Kidney capillary endothelial cell (primary cell): Measurements from ENCODE around the gene PCDH9.
"Not testable (repeated sequence)": the region's sequence is repeated elsewhere in the genome, so short reads cannot be mapped to it uniquely, and the experiment has no call there.

Source experiments
- DNase-seq: peaks from one replicate; pipeline ENCODE4 v3.0.0-alpha.2; 2018; ENCODE audit warnings: low spot score

Gene PCDH9

DNA sequence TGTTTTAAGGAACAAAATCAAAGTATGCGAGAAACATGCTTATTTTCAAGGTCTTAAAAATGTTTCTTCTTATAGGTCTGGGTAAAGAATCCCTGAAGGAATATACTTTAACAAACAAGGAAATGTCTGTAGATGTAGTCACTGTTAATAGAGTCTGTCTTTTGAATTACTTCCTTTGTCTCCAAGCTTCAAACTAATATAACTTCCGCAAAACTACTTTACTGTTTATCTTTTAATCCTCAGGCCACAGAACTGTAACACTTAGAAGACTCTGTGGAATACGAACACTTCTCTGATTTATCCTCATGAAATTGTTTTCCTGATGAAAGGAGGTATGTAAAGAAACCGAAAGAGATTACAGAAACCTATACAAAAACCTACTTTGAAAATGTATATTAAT, 316.0 kb downstream of the PCDH9 start:
- peak; percentile 42 for DNase-seq

DNA sequence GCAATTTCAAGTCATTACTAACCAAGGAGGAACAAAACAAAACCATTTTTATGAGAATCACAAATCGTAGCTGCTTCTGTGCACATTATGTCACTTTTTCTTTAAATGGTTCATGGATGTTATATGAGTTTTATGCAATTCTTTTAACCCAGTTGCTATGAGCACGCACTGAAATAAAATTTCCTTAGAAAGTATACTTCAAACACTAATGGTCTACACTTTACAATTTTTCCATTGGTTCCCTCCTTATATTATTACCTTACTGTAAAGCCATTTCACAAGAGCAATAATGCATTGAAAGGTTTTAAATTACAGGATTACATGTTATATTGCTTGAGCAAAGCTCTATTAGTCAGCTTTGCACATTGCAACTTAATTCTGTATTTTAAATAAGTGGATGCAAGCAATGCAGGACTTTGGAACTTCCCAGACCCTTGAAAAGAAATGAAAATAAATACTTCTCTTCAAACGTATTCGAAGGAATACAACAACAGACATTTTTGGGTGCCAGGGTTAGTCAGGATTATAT, 318.7 kb downstream of the PCDH9 start:
- DNase-seq: no peak

GRCh38 chr13:66899955-66900354, 330.2 kb downstream of the PCDH9 start:
- no peak for DNase-seq

GRCh38 chr13:66896933-66897332, 333.2 kb downstream of the PCDH9 start:
- DNase-seq: no peak

DNA sequence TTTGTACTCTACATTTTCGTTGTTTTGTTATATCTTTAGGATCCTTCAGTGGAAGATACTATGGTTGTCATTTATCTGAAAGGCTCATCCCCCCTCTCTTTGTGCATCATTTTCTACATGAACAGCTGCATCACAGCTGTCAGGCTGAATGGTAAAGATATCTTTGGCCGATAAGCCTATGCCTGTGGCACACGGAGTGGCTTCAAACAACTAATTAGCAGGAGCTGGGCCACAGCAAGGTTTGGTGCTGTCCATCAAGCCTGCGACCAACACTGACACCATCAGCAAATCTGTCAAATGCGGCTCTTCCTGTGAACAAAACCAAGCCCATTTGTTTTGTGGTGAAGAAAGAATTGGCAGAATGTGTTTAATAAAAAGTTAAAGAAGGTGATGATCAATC, 334.4 kb downstream of the PCDH9 start:
- no peak for DNase-seq

DNA sequence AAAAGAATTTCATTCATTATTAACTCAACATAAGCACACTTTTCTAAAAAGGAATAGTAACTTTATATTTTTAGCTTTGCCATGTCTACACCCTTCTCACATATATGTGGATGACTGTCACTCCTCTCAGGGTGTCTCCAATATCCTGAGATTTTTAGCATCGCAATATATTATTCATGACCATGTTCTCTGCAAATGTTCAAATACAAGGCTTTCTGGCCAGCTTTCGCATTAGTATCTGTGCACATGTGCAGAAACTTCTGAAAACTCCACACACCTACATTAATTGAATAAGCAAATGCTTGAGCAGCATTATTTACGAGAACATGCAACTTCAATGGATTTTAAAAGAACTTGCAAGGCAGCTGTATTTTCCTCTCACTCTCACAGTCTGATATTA, 334.8 kb downstream of the PCDH9 start:
- no peak for DNase-seq

DNA sequence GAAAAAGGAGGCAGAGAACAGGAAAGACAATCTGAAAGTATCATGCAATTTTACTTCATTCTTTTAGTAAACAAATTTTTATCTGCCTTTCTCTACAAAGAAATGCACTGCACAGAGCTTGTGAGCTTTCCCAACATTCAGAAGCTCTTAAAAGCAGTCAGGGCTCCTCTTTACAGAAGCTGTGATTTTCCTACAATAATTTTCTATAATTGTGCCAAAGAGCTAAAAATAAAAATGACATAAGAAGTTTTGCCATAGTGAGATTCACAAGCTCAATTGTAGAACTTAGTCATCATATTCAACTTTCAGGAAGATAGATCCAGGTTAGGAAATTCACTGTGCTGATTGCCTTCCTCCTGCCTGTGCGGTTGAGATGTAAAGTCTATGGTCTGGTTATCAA, 341.4 kb downstream of the PCDH9 start:
- DNase-seq: peak; percentile 3

DNA sequence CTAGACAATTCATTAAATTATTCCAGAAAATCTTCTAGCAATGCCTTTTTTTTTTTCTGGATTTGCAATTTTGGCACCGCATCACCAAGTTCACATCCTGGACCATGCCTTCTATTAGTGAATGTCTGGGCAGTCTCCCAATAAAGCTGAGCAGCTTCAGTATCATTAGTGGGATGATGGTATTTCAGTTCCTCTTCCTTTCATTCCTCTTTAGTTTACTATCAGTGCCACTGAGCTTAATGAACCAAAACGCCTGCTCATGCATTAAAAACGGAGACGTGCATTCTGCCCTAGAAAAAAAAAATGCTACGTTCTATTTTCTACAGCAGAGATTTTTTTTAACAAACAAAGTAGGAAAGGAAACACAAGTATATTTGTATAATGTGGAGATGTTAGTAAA, 343.0 kb downstream of the PCDH9 start:
- no peak for DNase-seq

GRCh38 chr13:66886264-66886663, 343.9 kb downstream of the PCDH9 start:
- no peak for DNase-seq

- DNase-seq: not testable (repeated sequence)
Observed at GRCh38 chr13:66881170-66881569, 349.0 kb downstream of the PCDH9 start.

GRCh38 chr13:66879988-66880387, 350.1 kb downstream of the PCDH9 start:
- no peak for DNase-seq

- no peak for DNase-seq
Observed at GRCh38 chr13:66875264-66875663, 354.9 kb downstream of the PCDH9 start.

DNA sequence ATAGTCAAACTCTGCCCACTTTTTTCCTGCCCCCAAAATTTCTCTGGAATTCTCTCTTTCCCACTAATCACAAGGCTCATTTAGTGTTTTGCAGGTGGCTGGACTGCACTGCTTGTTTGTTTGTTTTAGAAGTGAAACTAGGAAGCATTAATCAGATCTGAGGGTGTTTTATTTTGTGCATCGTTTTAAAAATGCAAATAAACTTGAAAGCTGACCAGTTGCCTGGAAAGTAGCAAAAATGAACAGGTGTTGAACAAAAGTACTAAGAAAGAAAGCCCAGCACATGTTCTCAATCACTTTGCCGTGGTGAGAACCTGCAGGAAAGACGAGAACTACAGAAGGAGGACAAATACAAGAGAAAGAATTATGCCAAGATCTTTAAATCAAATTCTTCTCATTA, 365.5 kb downstream of the PCDH9 start:
- no peak for DNase-seq

GRCh38 chr13:66860878-66861417, 369.2 kb downstream of the PCDH9 start:
- DNase-seq: no peak

DNA sequence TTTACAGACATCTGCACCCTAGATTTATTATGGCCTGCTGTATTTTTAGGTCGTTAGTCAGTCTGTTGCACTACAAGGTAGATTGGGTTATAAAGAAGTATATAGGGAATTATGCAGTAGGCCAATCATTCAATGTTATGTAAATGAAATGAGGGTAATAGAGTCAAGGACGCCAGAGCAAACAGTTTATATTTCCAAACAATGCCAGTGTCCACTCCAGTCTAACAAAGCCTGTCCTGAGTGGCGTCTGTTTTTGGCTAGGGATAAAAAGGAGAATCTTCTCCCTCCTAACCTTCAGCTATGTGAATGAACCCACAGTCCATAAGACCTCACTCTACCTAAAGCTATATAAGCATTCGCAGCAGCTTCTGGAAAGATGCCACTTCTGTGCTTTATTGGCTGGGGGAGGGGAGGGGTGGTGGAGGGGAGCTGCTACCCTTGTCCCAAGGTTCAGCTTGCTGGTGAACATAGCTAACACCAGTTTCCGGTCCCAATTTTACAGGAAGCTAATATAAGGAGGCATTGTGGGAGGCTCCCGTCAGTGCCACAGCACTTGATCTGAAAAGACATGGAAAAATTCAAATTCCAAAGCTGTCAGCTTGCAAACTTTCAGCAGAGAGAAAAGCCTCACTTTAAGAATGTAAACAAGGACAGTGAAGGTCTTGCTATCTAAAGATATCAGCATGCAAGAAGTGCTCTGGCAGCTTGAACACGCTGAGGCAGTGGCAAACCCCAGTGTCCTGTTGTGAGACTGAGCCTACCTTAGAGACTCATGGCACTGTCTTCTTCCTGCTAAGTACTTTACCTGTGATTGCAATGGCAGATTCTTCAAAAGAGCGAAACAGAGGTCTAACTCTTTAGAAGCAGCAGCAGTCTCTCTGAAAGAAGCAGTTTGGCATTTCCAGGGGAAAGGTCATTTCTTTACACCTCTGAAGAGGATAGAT, 369.9 kb downstream of the PCDH9 start:
- no peak for DNase-seq

DNA sequence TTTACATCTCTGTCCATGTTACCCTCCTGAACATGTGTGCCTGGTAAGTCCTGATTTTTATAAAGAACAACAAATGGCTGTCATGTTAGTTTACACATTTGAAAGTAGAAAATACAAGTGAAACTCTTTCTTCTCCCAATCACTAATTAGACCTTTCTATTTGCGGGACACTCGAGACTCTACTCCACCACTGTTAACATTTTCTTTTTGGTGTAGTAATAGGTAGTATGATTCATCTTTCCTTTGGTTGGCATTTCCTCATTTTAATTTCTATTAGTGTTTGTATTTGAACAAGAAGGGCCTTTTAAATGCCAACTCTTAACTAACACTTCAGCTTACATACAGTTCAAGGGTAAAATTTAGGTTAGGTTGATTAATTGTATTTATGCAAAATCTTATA, 371.1 kb downstream of the PCDH9 start:
- DNase-seq: no peak

GRCh38 chr13:66858163-66858562, 372.0 kb downstream of the PCDH9 start:
- no peak for DNase-seq

DNA sequence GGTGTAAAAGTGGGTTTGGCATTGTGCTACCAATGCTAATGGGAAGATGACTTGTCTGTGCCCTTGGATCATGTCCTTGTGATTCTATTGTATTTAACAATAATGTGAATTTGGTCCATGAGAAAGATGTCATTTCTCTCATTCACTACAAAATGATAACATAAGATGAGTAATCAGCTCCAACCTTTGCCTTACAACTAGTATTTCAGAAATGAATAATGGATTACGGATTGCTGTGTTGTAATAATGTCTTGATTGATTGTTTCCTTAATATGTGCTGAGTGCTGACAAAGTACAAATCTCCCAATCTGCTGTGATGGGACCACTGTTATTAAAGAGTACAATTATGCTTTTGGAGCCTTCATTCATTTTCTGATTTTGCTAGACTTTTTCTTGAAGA, 375.0 kb downstream of the PCDH9 start:
- DNase-seq: no peak

GRCh38 chr13:66853564-66853963, 376.6 kb downstream of the PCDH9 start:
- DNase-seq: no peak

GRCh38 chr13:66849706-66850105, 380.4 kb downstream of the PCDH9 start:
- DNase-seq: no peak

GRCh38 chr13:66847541-66847940, 382.6 kb downstream of the PCDH9 start:
- DNase-seq: no peak

DNA sequence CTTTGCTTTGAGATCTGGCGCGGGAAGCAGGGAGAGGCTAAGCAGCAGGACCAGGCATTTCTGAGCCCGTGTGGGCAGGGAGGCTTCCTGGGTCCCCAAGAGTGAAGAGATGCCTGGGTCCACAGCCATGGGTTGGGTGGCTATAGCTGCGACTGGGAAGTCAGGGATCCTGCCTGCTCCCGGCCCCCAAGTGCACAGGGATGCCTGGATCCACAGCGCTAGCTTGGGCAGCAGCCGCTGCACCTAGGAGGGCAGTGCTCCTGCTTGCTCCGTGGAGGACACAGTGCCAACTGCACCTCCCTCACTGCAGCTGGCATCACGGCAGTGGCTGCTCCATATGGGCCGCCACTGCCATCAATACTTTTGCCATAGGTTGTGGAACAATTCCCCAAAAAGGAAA, 384.7 kb downstream of the PCDH9 start:
- no peak for DNase-seq

- DNase-seq: no peak
Observed at GRCh38 chr13:66844933-66845332, 385.2 kb downstream of the PCDH9 start.

- no peak for DNase-seq
Observed at GRCh38 chr13:66842766-66843165, 387.4 kb downstream of the PCDH9 start.
